BLaER1 (cell line): Measurements from ENCODE around the gene PRR36.

Experiments
- H3K27ac ChIP-seq: shearing (Covaris generic); formaldehyde crosslinking; 2 replicates; pipeline ENCODE4 v1.8.1; 2022
- H3K27me3 ChIP-seq: shearing (Covaris generic); formaldehyde crosslinking; 2 replicates; pipeline ENCODE4 v1.8.1; 2022
- H3K36me3 ChIP-seq: shearing (Covaris generic); formaldehyde crosslinking; 2 replicates; pipeline ENCODE4 v1.8.1; 2022
- H3K4me1 ChIP-seq: shearing (Covaris generic); formaldehyde crosslinking; 2 replicates; pipeline ENCODE4 v1.8.1; 2022
- H3K4me2 ChIP-seq: shearing (Covaris generic); formaldehyde crosslinking; 2 replicates; pipeline ENCODE4 v1.8.1; 2022
- H3K4me3 ChIP-seq: shearing (Covaris generic); formaldehyde crosslinking; 2 replicates; pipeline ENCODE4 v1.8.1; 2022
- H3K9ac ChIP-seq: shearing (Covaris generic); formaldehyde crosslinking; 2 replicates; pipeline ENCODE4 v1.8.1; 2022
- H3K9me3 ChIP-seq: shearing (Covaris generic); formaldehyde crosslinking; 2 replicates; pipeline ENCODE4 v1.8.1; 2022
- H4K20me1 ChIP-seq: shearing (Covaris generic); formaldehyde crosslinking; 2 replicates; pipeline ENCODE4 v1.8.1; 2022
- Cebpa-rat ChIP-seq: shearing (Covaris generic); IDR thresholded peaks from 2 replicates; pipeline ENCODE4 v1.8.1; 2022

The PRR36 gene

GRCh38 chr19:7867092-7867844, 6.9 kb downstream of the PRR36 start:
- Histone ChIP-seq H3K4me2 (peak overlapping the region; percentile 95; the same call in 1 of the 2 replicates), H4K20me1 (peaks cover 47% of the 10 kb centered on the region), H3K27ac (no peak overlapping the region), H3K36me3 (no peaks in the 10 kb centered on the region), H3K9ac (no peak overlapping the region), H3K27me3 (peaks cover 30% of the 10 kb centered on the region), H3K9me3 (no peaks in the 10 kb centered on the region), H3K4me1 (peaks cover 66% of the 10 kb centered on the region), H3K4me3 (no peak overlapping the region)
- no peak for TF ChIP-seq Cebpa-rat

GRCh38 chr19:7866399-7867091, 7.6 kb downstream of the PRR36 start:
- H3K27me3 ChIP-seq, result peaks cover 38% of the 10 kb centered on the region
- no peaks in the 10 kb centered on the region for H3K9me3 ChIP-seq
- H3K4me1 ChIP-seq, result peaks cover 69% of the 10 kb centered on the region
- no peak overlapping the region for H3K4me3 ChIP-seq
- H3K4me2 ChIP-seq, result no peak overlapping the region
- no peaks in the 10 kb centered on the region for H3K36me3 ChIP-seq
- no peak overlapping the region for H3K27ac ChIP-seq
- TF ChIP-seq Cebpa-rat, result no peak
- no peak overlapping the region for H3K9ac ChIP-seq
- H4K20me1 ChIP-seq, result peaks cover 50% of the 10 kb centered on the region

- Histone ChIP-seq H3K9ac (no peak overlapping the region), H4K20me1 (peaks cover 45% of the 10 kb centered on the region), H3K27me3 (peaks cover 45% of the 10 kb centered on the region), H3K9me3 (no peaks in the 10 kb centered on the region), H3K36me3 (no peaks in the 10 kb centered on the region), H3K4me2 (peak overlapping the region; percentile 47), H3K4me3 (no peak overlapping the region), H3K4me1 (peaks cover 69% of the 10 kb centered on the region), H3K27ac (no peak overlapping the region)
- TF ChIP-seq Cebpa-rat, result no peak
These were observed 8.8 kb downstream of the PRR36 start for GRCh38 chr19:7865262-7865911.

- Histone ChIP-seq H3K4me3 (no peak overlapping the region), H4K20me1 (peaks cover 41% of the 10 kb centered on the region), H3K4me1 (peaks cover 66% of the 10 kb centered on the region), H3K4me2 (peak overlapping the region; percentile 47), H3K27ac (no peak overlapping the region), H3K36me3 (no peaks in the 10 kb centered on the region), H3K27me3 (peaks cover 45% of the 10 kb centered on the region), H3K9ac (no peak overlapping the region), H3K9me3 (no peaks in the 10 kb centered on the region)
- TF ChIP-seq Cebpa-rat, result no peak
These were observed 9.5 kb downstream of the PRR36 start for GRCh38 chr19:7864690-7865074.

GRCh38 chr19:7863971-7864689, 10.1 kb downstream of the PRR36 start:
- H3K4me2 ChIP-seq, result peak overlapping the region; percentile 47
- no peaks in the 10 kb centered on the region for H3K9me3 ChIP-seq
- peaks cover 63% of the 10 kb centered on the region for H3K4me1 ChIP-seq
- no peak overlapping the region for H3K9ac ChIP-seq
- H3K4me3 ChIP-seq, result no peak overlapping the region
- no peaks in the 10 kb centered on the region for H3K36me3 ChIP-seq
- no peak overlapping the region for H3K27ac ChIP-seq
- peaks cover 45% of the 10 kb centered on the region for H3K27me3 ChIP-seq
- no peak for TF ChIP-seq Cebpa-rat
- H4K20me1 ChIP-seq, result peaks cover 36% of the 10 kb centered on the region

GRCh38 chr19:7863157-7863970, 10.8 kb downstream of the PRR36 start:
- Histone ChIP-seq H4K20me1 (peaks cover 32% of the 10 kb centered on the region), H3K27me3 (peaks cover 48% of the 10 kb centered on the region), H3K9ac (no peak overlapping the region), H3K36me3 (no peaks in the 10 kb centered on the region), H3K4me1 (peaks cover 63% of the 10 kb centered on the region), H3K4me2 (peak overlapping the region; percentile 47; the same call in 1 of the 2 replicates), H3K4me3 (no peak overlapping the region), H3K27ac (no peak overlapping the region), H3K9me3 (no peaks in the 10 kb centered on the region)
- TF ChIP-seq Cebpa-rat, result no peak

- Histone ChIP-seq H3K4me3 (peak overlapping the region; percentile 66), H3K36me3 (no peaks in the 10 kb centered on the region), H3K27me3 (peaks cover 53% of the 10 kb centered on the region), H3K4me2 (peak overlapping the region; percentile 100), H4K20me1 (peaks cover 32% of the 10 kb centered on the region), H3K27ac (no peak overlapping the region), H3K4me1 (peaks cover 63% of the 10 kb centered on the region), H3K9ac (peak overlapping the region; percentile 32; the same call in 1 of the 2 replicates), H3K9me3 (no peaks in the 10 kb centered on the region)
- TF ChIP-seq Cebpa-rat, result no peak
These were observed 11.7 kb downstream of the PRR36 start for GRCh38 chr19:7862413-7862951.

GRCh38 chr19:7861619-7862412, 12.4 kb downstream of the PRR36 start:
- no peak overlapping the region for H3K27ac ChIP-seq
- peak overlapping the region; percentile 66 for H3K4me3 ChIP-seq
- no peak for TF ChIP-seq Cebpa-rat
- peak overlapping the region; percentile 100 for H3K4me2 ChIP-seq
- peaks cover 53% of the 10 kb centered on the region for H3K27me3 ChIP-seq
- H3K4me1 ChIP-seq, result peaks cover 63% of the 10 kb centered on the region
- H3K9me3 ChIP-seq, result no peaks in the 10 kb centered on the region
- peaks cover 32% of the 10 kb centered on the region for H4K20me1 ChIP-seq
- peak overlapping the region; percentile 32; the same call in 1 of the 2 replicates for H3K9ac ChIP-seq
- H3K36me3 ChIP-seq, result no peaks in the 10 kb centered on the region
